ENCODE results near the gene RTKN. TPM values are rescaled to one million over a fixed set of nuclear protein-coding genes. Genes with fewer than 3 reads are reported as not detected.
"Not testable (repeated sequence)": the region's sequence is repeated elsewhere in the genome, so short reads cannot be mapped to it uniquely, and the experiment has no call there.

The RTKN gene
- total and polyA plus RNA-seq, 4 donors = 32.9 to 76.5 (median 59.7) TPM

DNA sequence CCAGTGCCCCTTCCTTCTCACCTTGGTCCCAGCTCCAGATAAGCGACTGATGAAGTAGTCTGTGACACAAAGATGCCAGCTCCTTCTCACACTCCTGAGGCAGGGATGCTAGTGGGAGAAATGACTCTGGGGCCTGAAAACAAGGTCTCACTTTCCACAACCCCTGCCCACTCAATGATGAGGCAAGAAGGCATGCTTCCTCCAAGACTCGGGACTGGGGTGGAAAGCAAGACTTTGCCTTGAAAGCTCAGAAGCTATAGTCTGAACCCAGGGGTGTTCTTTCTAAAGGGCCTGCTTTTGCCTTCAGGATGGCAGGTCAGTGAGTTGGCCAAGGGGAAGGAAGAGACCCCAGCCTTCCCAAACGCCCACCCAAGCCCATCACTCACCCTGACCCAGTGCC lies 39.7 kb upstream of the RTKN start:
- H3K4me1 ChIP-seq (ENCODE audit: control insufficient read depth, insufficient read depth, low read length) = peaks cover 29% of the 10 kb centered on the region
- H3K4me3 ChIP-seq (ENCODE audit: low read depth, low read length) = peak overlapping the region; percentile 91
- H3K27ac ChIP-seq (ENCODE audit: low read depth, low read length) = no peak overlapping the region
- peaks cover 52% of the 10 kb centered on the region for H3K36me3 ChIP-seq (ENCODE audit: control insufficient read depth, insufficient read depth, low read length)
- no peak for DNase-seq (ENCODE audit: low read depth in 4 of 6, low spot score in 6 of 6)
- no peaks in the 10 kb centered on the region for H3K27me3 ChIP-seq (ENCODE audit: control insufficient read depth, insufficient read depth, low read length)
- 44% methylated on average over 2 of the region's 3 CpGs for WGBS (ENCODE audit: insufficient coverage)
- no peaks in the 10 kb centered on the region for H3K9me3 ChIP-seq (ENCODE audit: control insufficient read depth, insufficient read depth, low read length)

DNA sequence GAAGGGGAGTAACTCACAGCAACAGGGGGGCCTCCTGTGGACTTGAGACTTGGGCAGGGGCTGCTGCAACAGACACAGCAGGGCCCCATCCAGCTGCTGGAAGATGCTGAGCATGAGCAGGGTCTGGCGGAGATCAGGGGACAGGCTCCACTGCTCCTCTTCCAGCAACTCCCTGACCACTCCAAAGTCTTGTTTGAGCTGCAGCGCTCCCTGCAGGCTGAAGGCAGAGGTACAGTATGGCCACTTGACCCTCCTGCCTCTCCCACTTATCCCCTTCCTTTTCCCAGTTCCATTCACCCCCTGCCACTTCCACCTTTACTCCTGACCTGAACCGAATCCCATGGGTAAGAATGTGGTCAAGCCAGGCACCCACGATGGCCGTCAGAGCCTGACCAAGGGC lies 33.2 kb upstream of the RTKN start:
- 77% methylated on average over 3 of the region's 5 CpGs for WGBS (ENCODE audit: insufficient coverage)
- H3K27ac ChIP-seq (ENCODE audit: low read depth, low read length) = no peak overlapping the region
- H3K4me1 ChIP-seq (ENCODE audit: control insufficient read depth, insufficient read depth, low read length) = peaks cover 26% of the 10 kb centered on the region
- H3K4me3 ChIP-seq (ENCODE audit: low read depth, low read length) = no peak overlapping the region
- no peak for DNase-seq (ENCODE audit: low read depth in 4 of 6, low spot score in 6 of 6)
- H3K36me3 ChIP-seq (ENCODE audit: control insufficient read depth, insufficient read depth, low read length) = peaks cover 55% of the 10 kb centered on the region
- no peaks in the 10 kb centered on the region for H3K9me3 ChIP-seq (ENCODE audit: control insufficient read depth, insufficient read depth, low read length)
- H3K27me3 ChIP-seq (ENCODE audit: control insufficient read depth, insufficient read depth, low read length) = no peaks in the 10 kb centered on the region

DNA sequence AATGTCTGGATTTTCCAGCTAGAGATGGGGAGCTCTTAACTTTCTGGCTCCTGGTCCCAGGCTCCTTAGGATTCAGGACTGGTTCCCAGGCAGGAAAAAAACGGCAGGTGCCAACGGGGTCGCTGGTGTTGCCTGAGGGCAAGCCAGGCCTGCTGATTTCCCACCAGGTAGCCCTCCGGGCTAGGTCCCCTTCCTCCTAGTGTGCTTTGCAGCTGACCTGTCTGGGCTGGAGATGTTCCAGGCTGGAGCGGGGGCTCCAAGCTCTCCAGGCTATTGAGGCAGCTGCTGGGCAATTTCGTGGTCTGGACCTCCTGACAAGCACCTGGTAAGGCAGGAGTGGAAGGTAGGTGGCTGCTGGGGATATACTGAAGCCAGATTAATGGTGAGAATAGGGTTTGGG lies 32.7 kb upstream of the RTKN start:
- Histone ChIP-seq H3K4me3 (ENCODE audit: low read depth, low read length) (no peak overlapping the region), H3K27ac (ENCODE audit: low read depth, low read length) (no peak overlapping the region), H3K27me3 (ENCODE audit: control insufficient read depth, insufficient read depth, low read length) (no peaks in the 10 kb centered on the region), H3K36me3 (ENCODE audit: control insufficient read depth, insufficient read depth, low read length) (peaks cover 52% of the 10 kb centered on the region), H3K4me1 (ENCODE audit: control insufficient read depth, insufficient read depth, low read length) (peaks cover 26% of the 10 kb centered on the region), H3K9me3 (ENCODE audit: control insufficient read depth, insufficient read depth, low read length) (no peaks in the 10 kb centered on the region)
- WGBS (ENCODE audit: insufficient coverage) = 98% methylated on average over 6 of the region's 6 CpGs
- no peak for DNase-seq (ENCODE audit: low read depth in 4 of 6, low spot score in 6 of 6)

DNA sequence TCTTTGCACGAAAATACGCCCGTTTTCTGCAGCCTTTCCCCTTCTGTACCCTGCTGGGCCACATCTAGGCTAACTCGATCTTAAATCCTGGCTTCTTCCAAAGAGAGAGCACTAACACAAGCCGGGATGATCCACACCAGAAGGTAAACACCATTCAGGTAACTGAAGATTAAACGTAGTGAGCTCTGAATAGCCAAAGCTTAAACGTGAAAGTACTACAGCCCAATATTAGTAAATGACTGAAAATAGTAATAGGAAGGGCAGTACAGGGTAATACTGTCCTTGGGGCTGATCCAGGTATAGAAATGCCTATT lies 31.2 kb upstream of the RTKN start:
- peaks cover 26% of the 10 kb centered on the region for H3K4me1 ChIP-seq (ENCODE audit: control insufficient read depth, insufficient read depth, low read length)
- H3K4me3 ChIP-seq (ENCODE audit: low read depth, low read length) = peak overlapping the region; percentile 76
- peak overlapping the region; percentile 95 for H3K27ac ChIP-seq (ENCODE audit: low read depth, low read length)
- WGBS (ENCODE audit: insufficient coverage) = 11% methylated on average over 5 of the region's 7 CpGs
- no peak for DNase-seq (ENCODE audit: low read depth in 4 of 6, low spot score in 6 of 6)
- H3K9me3 ChIP-seq (ENCODE audit: control insufficient read depth, insufficient read depth, low read length) = no peaks in the 10 kb centered on the region
- H3K27me3 ChIP-seq (ENCODE audit: control insufficient read depth, insufficient read depth, low read length) = no peaks in the 10 kb centered on the region
- peaks cover 44% of the 10 kb centered on the region for H3K36me3 ChIP-seq (ENCODE audit: control insufficient read depth, insufficient read depth, low read length)

DNA sequence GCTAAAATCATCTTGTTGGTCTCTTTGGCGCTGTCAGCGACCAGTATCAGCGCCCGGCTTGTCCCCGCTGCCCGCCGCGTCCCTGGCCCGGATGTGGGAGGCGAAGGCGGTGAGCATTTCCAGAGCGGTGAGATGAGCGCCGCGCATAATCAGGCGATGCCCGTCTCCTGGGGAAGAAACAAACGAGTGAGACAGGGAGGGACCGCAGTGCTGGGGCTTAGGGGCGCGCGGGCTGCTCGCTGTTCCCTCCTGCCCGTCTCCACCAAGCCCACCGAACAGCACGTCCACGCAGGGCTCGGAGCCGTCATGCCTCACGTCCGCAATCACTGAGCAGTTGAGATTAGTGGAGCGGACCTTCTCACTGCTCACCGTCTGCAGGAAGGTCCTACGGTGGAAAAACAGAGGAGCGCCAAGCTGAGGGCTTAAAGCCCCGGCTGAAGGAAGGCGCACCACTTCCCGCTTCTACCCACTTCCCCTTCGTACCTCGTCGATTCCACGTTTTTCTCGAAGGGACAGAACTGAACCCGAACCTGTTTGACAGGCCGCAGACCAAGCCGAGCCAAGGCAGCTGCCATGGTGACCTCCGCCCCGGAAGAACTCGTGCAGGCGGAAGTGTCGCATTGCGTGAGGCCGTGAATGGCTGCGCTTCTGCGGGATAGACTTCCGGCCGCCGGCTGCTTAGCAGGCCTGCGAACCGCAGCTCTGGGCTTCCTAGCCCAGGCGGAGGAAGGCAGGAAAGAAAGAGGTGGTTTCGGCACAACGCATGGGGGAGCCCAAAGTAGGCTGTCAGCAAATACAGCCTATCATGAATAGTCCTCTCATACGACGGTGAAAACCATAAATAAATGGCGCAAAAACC lies 30.6 kb upstream of the RTKN start, which contains the start of gene MRPL53:
MRPL53 (minus strand) TSS at position 595 of the 859 bp plus-strand sequence; CDS start at position 575, 20 bp downstream.
- Histone ChIP-seq H3K9me3 (ENCODE audit: control insufficient read depth, insufficient read depth, low read length) (no peaks in the 10 kb centered on the region), H3K27ac (ENCODE audit: low read depth, low read length) (peak within 1 kb of the TSS; percentile 95), H3K4me3 (ENCODE audit: low read depth, low read length) (peak within 1 kb of the TSS; percentile 76), H3K4me1 (ENCODE audit: control insufficient read depth, insufficient read depth, low read length) (peaks cover 26% of the 10 kb centered on the region), H3K27me3 (ENCODE audit: control insufficient read depth, insufficient read depth, low read length) (no peaks in the 10 kb centered on the region), H3K36me3 (ENCODE audit: control insufficient read depth, insufficient read depth, low read length) (peaks cover 40% of the 10 kb centered on the region)
- peak; percentile 93 to 99 (median 96) for DNase-seq (ENCODE audit: low read depth in 4 of 6, low spot score in 6 of 6)
- under 1% methylated on average over 60 of the region's 66 CpGs for WGBS (ENCODE audit: insufficient coverage)

DNA sequence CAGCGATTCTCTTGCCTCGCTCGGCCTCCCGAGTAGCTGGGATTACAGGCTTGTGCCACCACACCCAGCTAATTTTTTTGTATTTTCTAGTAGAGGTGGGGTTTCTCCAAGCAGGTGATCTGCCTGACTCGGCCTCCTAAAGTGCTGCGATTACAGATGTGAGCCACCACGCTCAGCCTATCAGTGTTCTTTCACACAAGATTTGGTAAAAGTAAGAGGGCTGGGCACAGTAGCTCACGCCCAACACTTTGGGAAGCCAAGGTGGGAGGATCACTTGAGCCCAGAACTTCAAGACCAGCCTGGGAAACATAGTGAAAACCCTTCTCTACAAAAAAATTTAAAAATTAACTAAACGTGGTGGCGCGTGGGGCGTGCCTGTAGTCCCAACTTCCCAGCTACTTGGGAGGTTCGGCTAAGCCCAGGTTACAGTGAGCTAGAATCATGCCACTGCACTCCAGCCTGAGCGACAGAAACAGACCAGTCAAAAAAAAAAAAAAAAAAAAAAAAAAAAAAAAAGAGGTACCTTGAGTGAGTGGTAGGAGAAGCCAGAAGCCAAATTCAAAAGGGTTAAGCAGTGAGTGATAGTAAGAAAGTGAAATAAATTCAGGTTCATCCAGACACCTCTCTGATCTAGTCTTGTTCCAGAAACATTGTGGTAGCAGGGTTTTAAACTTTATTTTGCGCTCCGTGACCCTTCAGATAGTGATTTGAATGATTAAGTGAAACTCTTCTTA lies 29.8 kb upstream of the RTKN start:
- DNase-seq (ENCODE audit: low read depth in 4 of 6, low spot score in 6 of 6) = no peak
- H3K9me3 ChIP-seq (ENCODE audit: control insufficient read depth, insufficient read depth, low read length) = no peaks in the 10 kb centered on the region
- WGBS (ENCODE audit: insufficient coverage) = 62% methylated on average over 6 of the region's 16 CpGs

DNA sequence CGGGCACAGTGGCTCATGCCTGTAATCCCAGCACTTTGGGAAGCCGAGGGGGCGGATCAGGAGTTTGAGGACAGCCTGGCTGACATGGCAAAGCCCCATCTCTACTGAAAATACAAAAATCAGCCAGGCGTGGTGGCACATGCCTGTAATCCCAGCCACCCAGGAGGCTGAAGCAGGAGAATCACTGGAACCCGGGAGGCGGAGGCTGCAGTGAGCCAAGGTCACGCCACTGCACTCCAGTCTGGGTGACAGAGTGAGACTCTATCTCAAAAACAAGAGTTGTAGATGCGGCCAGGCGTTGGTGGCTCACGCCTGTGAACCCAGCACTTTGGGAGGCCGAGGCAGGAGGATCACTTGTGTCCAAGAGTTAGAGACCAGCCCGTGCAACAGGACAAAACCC lies 29.0 kb upstream of the RTKN start:
- H3K9me3 ChIP-seq (ENCODE audit: control insufficient read depth, insufficient read depth, low read length); DNase-seq (ENCODE audit: low read depth in 4 of 6, low spot score in 6 of 6); H3K27ac ChIP-seq (ENCODE audit: low read depth, low read length); H3K27me3 ChIP-seq (ENCODE audit: control insufficient read depth, insufficient read depth, low read length); H3K4me3 ChIP-seq (ENCODE audit: low read depth, low read length): not testable (repeated sequence)
- peaks cover 30% of the 10 kb centered on the region for H3K36me3 ChIP-seq (ENCODE audit: control insufficient read depth, insufficient read depth, low read length)
- 98% methylated on average over 9 of the region's 12 CpGs for WGBS (ENCODE audit: insufficient coverage)
- peaks cover 26% of the 10 kb centered on the region for H3K4me1 ChIP-seq (ENCODE audit: control insufficient read depth, insufficient read depth, low read length)

More for the DNA sequence above, 29.8 kb upstream of the RTKN start:
- Histone ChIP-seq H3K27ac (ENCODE audit: low read depth, low read length) (peak overlapping the region; percentile 95), H3K4me1 (ENCODE audit: control insufficient read depth, insufficient read depth, low read length) (peaks cover 26% of the 10 kb centered on the region), H3K4me3 (ENCODE audit: low read depth, low read length) (peak overlapping the region; percentile 76), H3K27me3 (ENCODE audit: control insufficient read depth, insufficient read depth, low read length) (no peaks in the 10 kb centered on the region), H3K36me3 (ENCODE audit: control insufficient read depth, insufficient read depth, low read length) (peaks cover 32% of the 10 kb centered on the region)

DNA sequence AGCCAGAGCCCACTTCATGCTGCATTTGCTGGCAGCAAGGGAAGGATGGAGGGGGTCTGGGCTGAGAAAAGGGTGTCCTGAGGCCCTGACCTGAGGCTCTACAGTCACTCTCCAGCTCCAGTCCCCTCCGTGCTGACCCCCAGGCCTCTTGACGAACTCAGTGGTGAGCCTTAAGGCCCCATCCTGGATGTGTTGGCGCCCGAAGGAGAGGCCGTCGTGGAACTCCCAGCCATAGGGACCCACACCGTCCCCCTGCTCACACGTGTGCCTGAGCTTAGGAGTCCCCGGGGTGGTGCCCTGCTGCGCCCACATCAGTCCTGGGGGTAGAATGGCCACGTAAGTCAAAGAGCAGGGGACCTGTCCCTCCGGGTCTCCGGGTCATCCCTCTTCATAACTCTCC lies 22.7 kb upstream of the RTKN start:
- H3K27ac ChIP-seq (ENCODE audit: low read depth, low read length) = no peak overlapping the region
- H3K9me3 ChIP-seq (ENCODE audit: control insufficient read depth, insufficient read depth, low read length) = no peaks in the 10 kb centered on the region
- no peak for DNase-seq (ENCODE audit: low read depth in 4 of 6, low spot score in 6 of 6)
- no peaks in the 10 kb centered on the region for H3K27me3 ChIP-seq (ENCODE audit: control insufficient read depth, insufficient read depth, low read length)
- H3K4me3 ChIP-seq (ENCODE audit: low read depth, low read length) = peak overlapping the region; percentile 81
- 10% methylated on average over 11 of the region's 13 CpGs for WGBS (ENCODE audit: insufficient coverage)
- peaks cover 15% of the 10 kb centered on the region for H3K4me1 ChIP-seq (ENCODE audit: control insufficient read depth, insufficient read depth, low read length)
- peaks cover 25% of the 10 kb centered on the region for H3K36me3 ChIP-seq (ENCODE audit: control insufficient read depth, insufficient read depth, low read length)

DNA sequence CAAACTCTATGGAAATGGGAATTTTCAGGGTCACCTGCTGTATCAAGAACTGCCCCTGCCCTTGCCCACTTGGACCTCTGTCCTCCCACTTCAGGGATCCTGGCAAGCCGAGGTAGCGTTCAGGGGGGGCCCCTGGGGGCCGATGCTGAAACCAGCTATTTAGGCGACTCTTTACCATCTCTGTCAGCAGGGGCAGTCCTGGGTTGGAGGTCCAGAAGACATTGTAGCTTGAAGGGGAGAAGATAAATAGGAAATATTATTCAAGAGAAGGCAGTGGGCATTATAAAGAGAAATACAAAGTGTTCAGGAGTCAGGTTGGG lies 21.0 kb upstream of the RTKN start:
- Histone ChIP-seq H3K9me3 (ENCODE audit: control insufficient read depth, insufficient read depth, low read length) (no peaks in the 10 kb centered on the region), H3K4me3 (ENCODE audit: low read depth, low read length) (no peak overlapping the region), H3K36me3 (ENCODE audit: control insufficient read depth, insufficient read depth, low read length) (peaks cover 25% of the 10 kb centered on the region), H3K4me1 (ENCODE audit: control insufficient read depth, insufficient read depth, low read length) (peaks cover 23% of the 10 kb centered on the region), H3K27me3 (ENCODE audit: control insufficient read depth, insufficient read depth, low read length) (no peaks in the 10 kb centered on the region), H3K27ac (ENCODE audit: low read depth, low read length) (no peak overlapping the region)
- no peak for DNase-seq (ENCODE audit: low read depth in 4 of 6, low spot score in 6 of 6)
- WGBS (ENCODE audit: insufficient coverage) = 81% methylated on average over 4 of the region's 4 CpGs

All from spinal cord (tissue), 10 donors.